ENCODE measurements around the gene GRIA3.
"Not testable (repeated sequence)": the region's sequence is repeated elsewhere in the genome, so short reads cannot be mapped to it uniquely, and the experiment has no call there.

The GRIA3 gene

GRCh38 chrX:123454712-123455431 is 270.8 kb downstream of the GRIA3 start:
- no peak for DNase-seq (ENCODE audit: low read depth in 1 of 2, low spot score in 1 of 2)

DNA sequence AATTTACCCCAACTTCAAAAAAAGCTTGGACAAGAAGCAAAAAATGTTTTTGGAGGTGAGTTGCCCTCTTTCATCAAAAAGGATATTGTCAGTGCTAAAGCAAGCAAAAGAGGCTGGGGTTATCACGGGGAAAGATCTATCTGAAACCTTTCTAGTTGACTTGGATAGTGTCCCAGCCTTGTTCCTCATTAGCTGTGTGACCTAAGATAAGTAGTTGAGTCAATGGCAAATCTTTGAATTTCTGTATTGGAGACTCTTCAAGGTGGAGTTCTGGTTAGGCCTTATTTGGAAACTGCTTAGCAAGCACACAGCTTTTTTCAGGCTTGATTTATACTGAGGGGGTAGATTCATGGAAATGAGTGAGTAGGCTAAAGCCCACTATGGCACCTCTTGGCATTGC is 271.6 kb downstream of the GRIA3 start:
- no peak for DNase-seq (ENCODE audit: low read depth in 1 of 2, low spot score in 1 of 2)

GRCh38 chrX:123464709-123465108 is 280.6 kb downstream of the GRIA3 start:
- DNase-seq (ENCODE audit: low read depth in 1 of 2, low spot score in 1 of 2) = no peak

DNA sequence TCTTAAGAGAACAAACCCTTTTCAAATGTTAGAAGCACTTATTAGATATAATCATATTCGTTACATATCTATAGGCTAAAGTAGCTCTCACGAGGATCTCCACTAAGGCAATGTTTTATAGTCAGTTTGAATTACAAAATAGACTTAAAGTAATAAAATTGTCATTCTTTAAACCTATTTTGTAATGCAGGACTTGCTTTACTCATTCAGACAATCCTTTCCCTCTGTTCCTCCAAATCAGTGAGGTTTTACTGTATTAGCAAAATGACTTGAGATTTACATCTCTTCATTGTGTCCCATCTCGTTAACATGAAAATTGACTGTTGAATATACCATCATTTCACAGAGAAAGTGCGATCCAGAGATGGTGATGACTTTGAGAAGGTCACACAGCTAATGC is 284.4 kb downstream of the GRIA3 start:
- no peak for DNase-seq (ENCODE audit: low read depth in 1 of 2, low spot score in 1 of 2)

GRCh38 chrX:123475068-123475724 is 291.1 kb downstream of the GRIA3 start:
- no peak for DNase-seq (ENCODE audit: low read depth in 1 of 2, low spot score in 1 of 2)

DNA sequence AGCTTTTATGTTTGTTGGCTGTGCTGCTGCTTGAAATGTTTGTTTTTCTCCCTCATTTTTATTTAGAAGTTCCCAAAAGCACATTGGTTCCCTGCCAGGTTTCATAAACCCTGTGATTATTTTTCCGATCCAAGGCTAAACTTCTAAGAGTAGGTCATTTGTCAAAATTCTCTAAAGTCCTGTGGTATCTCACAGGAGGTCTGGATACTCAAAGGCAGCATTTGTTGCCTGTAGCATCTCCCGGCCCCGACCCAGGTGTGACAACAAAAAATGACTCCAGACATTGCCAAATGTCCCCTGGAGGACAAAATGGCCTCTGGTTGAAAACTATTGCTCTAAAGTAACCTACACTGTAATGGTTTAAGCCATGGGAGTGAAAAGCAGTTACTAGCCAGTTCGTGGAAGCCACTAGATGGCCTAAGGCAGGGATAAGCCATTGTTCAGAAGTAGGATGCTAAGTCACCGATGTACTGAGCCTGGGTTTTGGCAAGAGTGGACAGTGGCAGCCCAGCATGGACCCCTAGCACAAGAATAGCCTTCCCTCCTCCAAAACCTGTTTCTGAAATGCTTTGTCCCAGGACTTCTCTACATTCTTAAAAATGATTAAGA is 292.6 kb downstream of the GRIA3 start:
- DNase-seq (ENCODE audit: low read depth in 1 of 2, low spot score in 1 of 2) = no peak

DNA sequence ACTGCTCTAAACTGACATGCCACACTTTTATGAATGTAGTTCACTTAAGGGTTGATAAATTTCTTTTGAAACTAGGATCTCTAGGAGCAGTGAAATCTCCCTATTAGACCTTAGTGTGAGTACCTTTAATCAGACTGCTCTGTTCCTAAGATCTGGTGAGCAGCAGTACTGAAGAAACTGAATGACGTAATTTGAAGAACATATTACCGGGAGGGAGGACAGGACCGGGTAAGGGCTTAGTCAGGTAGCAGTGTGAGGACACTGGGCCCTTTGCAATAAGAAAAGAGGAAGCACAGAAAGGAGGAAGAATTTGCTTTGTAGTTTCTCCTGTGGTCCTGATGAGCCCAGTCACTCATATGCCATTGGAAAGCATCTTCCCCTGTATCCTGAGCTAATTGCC is 293.6 kb downstream of the GRIA3 start:
- no peak for DNase-seq (ENCODE audit: low read depth in 1 of 2, low spot score in 1 of 2)

GRCh38 chrX:123481913-123482851 is 298.1 kb downstream of the GRIA3 start:
- DNase-seq (ENCODE audit: low read depth in 1 of 2, low spot score in 1 of 2) = no peak

- no peak for DNase-seq (ENCODE audit: low read depth in 1 of 2, low spot score in 1 of 2)
These were observed 302.2 kb downstream of the GRIA3 start for GRCh38 chrX:123486297-123486696.

- no peak for DNase-seq (ENCODE audit: low read depth in 1 of 2, low spot score in 1 of 2)
These were observed 303.2 kb downstream of the GRIA3 start for GRCh38 chrX:123487236-123487635.

- DNase-seq (ENCODE audit: low read depth in 1 of 2, low spot score in 1 of 2) = no peak
These were observed 303.6 kb downstream of the GRIA3 start for GRCh38 chrX:123487669-123488068.

DNA sequence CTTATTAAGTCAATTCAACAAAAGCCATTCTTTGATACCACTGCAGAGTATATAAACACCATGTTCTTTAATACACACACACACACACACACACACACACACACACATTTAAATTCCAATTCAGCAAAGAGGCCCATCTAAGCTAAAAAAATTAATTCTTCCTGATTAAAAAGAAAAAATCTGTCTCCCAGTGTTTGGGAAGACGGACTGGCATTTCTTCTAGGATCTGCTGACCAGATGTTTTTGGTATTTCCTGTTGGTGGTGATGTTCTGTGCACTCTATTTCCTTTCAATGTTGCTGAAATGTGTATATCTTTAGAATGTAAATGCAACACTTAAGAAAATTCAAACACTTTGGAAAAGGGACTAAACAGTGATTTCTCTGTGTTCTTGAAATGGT is 304.9 kb downstream of the GRIA3 start:
- no peak for DNase-seq (ENCODE audit: low read depth in 1 of 2, low spot score in 1 of 2)

GRCh38 chrX:123493857-123494256 is 309.8 kb downstream of the GRIA3 start:
- no peak for DNase-seq (ENCODE audit: low read depth in 1 of 2, low spot score in 1 of 2)

DNA sequence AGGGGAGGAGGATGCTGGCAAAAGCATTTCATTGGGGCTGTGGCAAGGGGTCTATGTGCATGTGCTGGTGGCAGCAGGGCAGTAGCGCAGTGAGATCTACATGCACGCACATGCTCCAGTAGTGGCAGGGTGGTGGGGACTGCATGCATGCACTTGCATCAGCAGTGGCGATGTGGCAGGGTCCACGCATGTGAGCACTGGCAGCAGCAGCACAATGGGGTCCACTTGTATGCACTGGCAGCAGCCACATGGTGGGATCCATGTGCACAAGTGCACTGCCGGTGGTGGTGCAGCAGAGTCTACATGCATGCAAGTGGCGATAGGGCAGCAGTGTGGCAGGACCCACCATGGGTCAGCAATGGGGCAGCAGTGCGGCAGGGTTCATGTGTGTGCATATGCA is 315.7 kb downstream of the GRIA3 start:
- DNase-seq (ENCODE audit: low read depth in 1 of 2, low spot score in 1 of 2) = no peak

GRCh38 chrX:123504047-123504446 is 320.0 kb downstream of the GRIA3 start:
- no peak for DNase-seq (ENCODE audit: low read depth in 1 of 2, low spot score in 1 of 2)

DNA sequence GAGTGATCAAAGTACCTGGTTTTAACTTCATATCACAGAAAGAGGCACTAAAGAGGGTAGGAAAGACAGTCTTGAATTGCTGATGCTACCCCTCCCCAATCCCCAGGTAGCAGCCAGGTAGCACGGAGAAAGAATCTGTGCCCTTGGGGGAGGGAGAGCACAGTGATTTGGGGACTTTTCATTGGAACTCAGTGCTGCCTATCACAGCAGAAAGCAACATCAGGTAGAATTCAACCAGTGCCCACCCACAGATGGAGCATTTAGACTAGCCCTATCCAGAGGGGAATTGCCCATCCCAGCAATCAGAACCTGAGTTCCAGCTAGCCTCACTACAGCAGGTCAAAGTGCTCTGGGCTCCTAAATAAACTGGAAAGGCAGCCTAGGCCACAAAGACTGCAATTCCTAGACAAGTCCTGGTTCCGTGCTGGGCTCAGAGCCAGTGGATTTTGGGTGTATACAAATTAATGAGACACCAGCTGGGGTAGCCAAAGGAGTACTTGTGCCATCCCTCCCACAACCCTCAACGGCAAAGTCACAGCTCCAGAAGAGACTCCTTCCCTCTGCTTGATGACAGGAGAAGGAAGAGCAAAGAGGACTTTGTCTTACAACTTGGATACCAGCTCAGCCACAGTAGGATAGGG is 320.7 kb downstream of the GRIA3 start:
- no peak for DNase-seq (ENCODE audit: low read depth in 1 of 2, low spot score in 1 of 2)

GRCh38 chrX:123513585-123514278 is 329.7 kb downstream of the GRIA3 start:
- DNase-seq (ENCODE audit: low read depth in 1 of 2, low spot score in 1 of 2) = no peak

- DNase-seq (ENCODE audit: low read depth in 1 of 2, low spot score in 1 of 2) = not testable (repeated sequence)
These were observed 330.2 kb downstream of the GRIA3 start for GRCh38 chrX:123514279-123514640.

- no peak for DNase-seq (ENCODE audit: low read depth in 1 of 2, low spot score in 1 of 2)
These were observed 334.7 kb downstream of the GRIA3 start for GRCh38 chrX:123518791-123519190.

- DNase-seq (ENCODE audit: low read depth in 1 of 2, low spot score in 1 of 2) = no peak
These were observed 341.1 kb downstream of the GRIA3 start for GRCh38 chrX:123525123-123525725.

Measured in activated T-helper 1 cell treated with anti-CD3 and anti-CD28 coated beads, Interleukin-2, amount 50 U/mL, for 16 hours (primary cell).